ENCODE measurements around the gene LECT2. TPM values are rescaled to one million over a fixed set of nuclear protein-coding genes. Genes with fewer than 3 reads are reported as not detected.

Gene LECT2
- total and polyA plus RNA-seq, 2 experiments from 2014 or later: 0.45 TPM; not detected in 1

DNA sequence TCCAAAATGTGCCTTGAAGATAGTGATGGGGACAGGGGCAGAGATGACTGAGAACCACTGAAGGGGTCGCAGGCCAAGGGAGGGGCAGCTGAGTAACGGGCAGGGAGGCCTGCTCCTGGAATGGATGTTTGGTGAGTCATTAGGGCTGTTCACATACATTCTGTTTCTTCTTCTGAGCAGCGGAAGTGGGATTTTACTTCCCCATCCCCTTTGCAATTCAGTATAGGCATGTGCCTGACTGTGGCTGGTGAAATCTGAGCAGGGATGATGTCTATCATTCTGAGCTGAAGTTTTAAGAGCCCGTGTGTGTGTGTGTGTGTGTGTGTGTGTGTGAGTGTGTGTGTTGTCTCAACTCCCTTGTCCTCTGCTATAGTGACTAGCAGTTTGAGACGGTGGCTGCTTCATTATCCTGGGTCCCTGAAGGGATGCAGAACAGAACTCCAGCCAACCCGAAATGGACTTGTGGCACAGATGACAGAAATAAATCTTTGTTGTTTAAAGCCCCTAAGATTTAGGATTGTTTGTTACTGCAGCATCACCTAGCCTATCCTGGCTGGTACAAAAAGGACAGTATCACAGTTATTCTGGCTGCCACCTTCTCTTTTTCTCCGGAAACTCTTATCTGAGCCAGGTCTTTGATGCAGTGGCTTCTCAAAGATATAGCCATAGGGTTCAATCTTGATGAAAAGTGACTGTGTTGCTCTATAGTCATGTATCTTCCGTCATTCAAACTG lies 44.8 kb upstream of the LECT2 start:
- no peaks in the 10 kb centered on the region; the same call in 2 of the 3 replicates for H3K9me3 Mint-ChIP-seq
- no peaks in the 10 kb centered on the region for H3K4me1 Mint-ChIP-seq
- Histone ChIP-seq H4K20me1 (replicated peaks; ENCODE audit: insufficient read depth) (no peaks in the 10 kb centered on the region), H2AFZ (no peak overlapping the region), H3K27me3 (ENCODE audit: insufficient read depth) (no peaks in the 10 kb centered on the region), H3K4me1 (ENCODE audit: insufficient read depth) (no peaks in the 10 kb centered on the region), H3K4me3 (no peak overlapping the region), H3F3A (replicated peaks; ENCODE audit: low read depth) (no peaks in the 10 kb centered on the region), H3K79me2 (replicated peaks; ENCODE audit: insufficient read depth) (no peaks in the 10 kb centered on the region), H3K4me2 (no peak overlapping the region), H3K9me2 (ENCODE audit: insufficient read depth) (no peaks in the 10 kb centered on the region), H3K36me3 (ENCODE audit: insufficient read depth) (no peaks in the 10 kb centered on the region), H3K27ac (ENCODE audit: low read depth) (no peak overlapping the region)
- ATAC-seq (no peak), DNase-seq (ENCODE audit: low spot score) (no peak)
- H3K27me3 Mint-ChIP-seq (ENCODE audit: insufficient read depth, low read depth, poor library complexity): peaks cover 3% of the 10 kb centered on the region
- no peaks in the 10 kb centered on the region for H3K36me3 Mint-ChIP-seq (ENCODE audit: low read depth)
- no peak overlapping the region for H3K27ac Mint-ChIP-seq
- no peak overlapping the region for H3K4me3 Mint-ChIP-seq
- no peak for TF ChIP-seq POLR2AphosphoS5 (IDR thresholded peaks at IDR 0.05; ENCODE audit: low read depth)
- no peak for TF ChIP-seq CTCF (conservative IDR thresholded peaks at IDR 0.05; ENCODE audit: low read depth in 2 of 2)
- TF ChIP-seq EZH2phosphoT487 (IDR thresholded peaks at IDR 0.05; ENCODE audit: unreplicated experiment): no peak
- TF ChIP-seq, protein P1, sequence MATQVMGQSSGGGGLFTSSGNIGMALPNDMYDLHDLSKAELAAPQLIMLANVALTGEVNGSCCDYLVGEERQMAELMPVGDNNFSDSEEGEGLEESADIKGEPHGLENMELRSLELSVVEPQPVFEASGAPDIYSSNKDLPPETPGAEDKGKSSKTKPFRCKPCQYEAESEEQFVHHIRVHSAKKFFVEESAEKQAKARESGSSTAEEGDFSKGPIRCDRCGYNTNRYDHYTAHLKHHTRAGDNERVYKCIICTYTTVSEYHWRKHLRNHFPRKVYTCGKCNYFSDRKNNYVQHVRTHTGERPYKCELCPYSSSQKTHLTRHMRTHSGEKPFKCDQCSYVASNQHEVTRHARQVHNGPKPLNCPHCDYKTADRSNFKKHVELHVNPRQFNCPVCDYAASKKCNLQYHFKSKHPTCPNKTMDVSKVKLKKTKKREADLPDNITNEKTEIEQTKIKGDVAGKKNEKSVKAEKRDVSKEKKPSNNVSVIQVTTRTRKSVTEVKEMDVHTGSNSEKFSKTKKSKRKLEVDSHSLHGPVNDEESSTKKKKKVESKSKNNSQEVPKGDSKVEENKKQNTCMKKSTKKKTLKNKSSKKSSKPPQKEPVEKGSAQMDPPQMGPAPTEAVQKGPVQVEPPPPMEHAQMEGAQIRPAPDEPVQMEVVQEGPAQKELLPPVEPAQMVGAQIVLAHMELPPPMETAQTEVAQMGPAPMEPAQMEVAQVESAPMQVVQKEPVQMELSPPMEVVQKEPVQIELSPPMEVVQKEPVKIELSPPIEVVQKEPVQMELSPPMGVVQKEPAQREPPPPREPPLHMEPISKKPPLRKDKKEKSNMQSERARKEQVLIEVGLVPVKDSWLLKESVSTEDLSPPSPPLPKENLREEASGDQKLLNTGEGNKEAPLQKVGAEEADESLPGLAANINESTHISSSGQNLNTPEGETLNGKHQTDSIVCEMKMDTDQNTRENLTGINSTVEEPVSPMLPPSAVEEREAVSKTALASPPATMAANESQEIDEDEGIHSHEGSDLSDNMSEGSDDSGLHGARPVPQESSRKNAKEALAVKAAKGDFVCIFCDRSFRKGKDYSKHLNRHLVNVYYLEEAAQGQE (IDR thresholded peaks at IDR 0.05; ENCODE audit: unreplicated experiment): no peak
- no peak for TF ChIP-seq ZNF331 (CRISPR knock-in tag; IDR thresholded peaks at IDR 0.05; ENCODE audit: low read depth)
- TF ChIP-seq STAT1 (IDR thresholded peaks at IDR 0.05; ENCODE audit: unreplicated experiment): no peak
- no peak for TF ChIP-seq CREB1 (CRISPR knock-in tag; IDR thresholded peaks at IDR 0.05; ENCODE audit: low read depth)
- TF ChIP-seq NANOG (IDR thresholded peaks at IDR 0.05; ENCODE audit: borderline replicate concordance): no peak
- TF ChIP-seq ZNF114 (CRISPR knock-in tag; IDR thresholded peaks at IDR 0.05): no peak
- no peak for TF ChIP-seq ETS1 (IDR thresholded peaks at IDR 0.05)
- TF ChIP-seq JUNB (IDR thresholded peaks at IDR 0.05; ENCODE audit: unreplicated experiment): no peak
- TF ChIP-seq ZNF462 (CRISPR knock-in tag; IDR thresholded peaks at IDR 0.05): no peak
- TF ChIP-seq EZH2 (IDR thresholded peaks at IDR 0.05; ENCODE audit: low read depth, unreplicated experiment): no peak
